Astrocyte of the spinal cord (primary cell): ENCODE data around the gene BCKDHB.
"Not testable (repeated sequence)": the region's sequence is repeated elsewhere in the genome, so short reads cannot be mapped to it uniquely, and the experiment has no call there.

ENCODE experiments used
- DNase-seq: peaks from one replicate; pipeline ENCODE4 v3.0.0; 2011; ENCODE audit warnings: low read depth, low spot score
- H3K4me3 ChIP-seq: 2 replicates; pipeline ENCODE4 v1.5.1; 2011; ENCODE audit warnings: low read depth, mild to moderate bottlenecking, low read length, moderate library complexity
- in situ Hi-C: cut with HindIII; loops from 2 replicates; pipeline ENCODE4 v1.10.0; 2017; ENCODE audit warnings: low sequenced_read_pairs
- TF ChIP-seq, protein P1 (sequence below): IDR thresholded peaks from 2 replicates; pipeline ENCODE4 v1.5.1; 2012; ENCODE audit warnings: low read depth, mild to moderate bottlenecking, low read length, inconsistent platforms

The BCKDHB gene

DNA sequence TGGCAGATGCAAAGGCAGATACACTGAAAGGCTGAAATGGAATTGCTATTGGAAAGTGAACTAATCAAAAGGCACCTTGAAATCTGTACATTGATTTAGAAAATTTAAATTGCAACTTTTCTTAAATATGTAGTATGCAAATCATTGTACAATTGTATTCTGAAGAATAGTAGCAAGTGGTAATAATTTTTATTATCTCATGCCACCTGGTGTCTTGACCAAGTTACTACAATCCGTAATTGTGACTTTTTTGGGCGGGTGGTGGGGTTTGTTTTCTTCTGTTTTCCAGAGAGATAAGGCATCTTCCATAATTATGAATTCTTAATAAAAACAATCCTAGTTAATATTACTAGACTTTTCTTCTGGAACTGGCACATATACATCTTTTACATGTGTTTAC lies 12.5 kb upstream of the BCKDHB start:
- no peak overlapping the region for H3K4me3 ChIP-seq
- DNase-seq, result peak; percentile 37
- in situ Hi-C loops, result no loop called here
- TF ChIP-seq, protein P1, sequence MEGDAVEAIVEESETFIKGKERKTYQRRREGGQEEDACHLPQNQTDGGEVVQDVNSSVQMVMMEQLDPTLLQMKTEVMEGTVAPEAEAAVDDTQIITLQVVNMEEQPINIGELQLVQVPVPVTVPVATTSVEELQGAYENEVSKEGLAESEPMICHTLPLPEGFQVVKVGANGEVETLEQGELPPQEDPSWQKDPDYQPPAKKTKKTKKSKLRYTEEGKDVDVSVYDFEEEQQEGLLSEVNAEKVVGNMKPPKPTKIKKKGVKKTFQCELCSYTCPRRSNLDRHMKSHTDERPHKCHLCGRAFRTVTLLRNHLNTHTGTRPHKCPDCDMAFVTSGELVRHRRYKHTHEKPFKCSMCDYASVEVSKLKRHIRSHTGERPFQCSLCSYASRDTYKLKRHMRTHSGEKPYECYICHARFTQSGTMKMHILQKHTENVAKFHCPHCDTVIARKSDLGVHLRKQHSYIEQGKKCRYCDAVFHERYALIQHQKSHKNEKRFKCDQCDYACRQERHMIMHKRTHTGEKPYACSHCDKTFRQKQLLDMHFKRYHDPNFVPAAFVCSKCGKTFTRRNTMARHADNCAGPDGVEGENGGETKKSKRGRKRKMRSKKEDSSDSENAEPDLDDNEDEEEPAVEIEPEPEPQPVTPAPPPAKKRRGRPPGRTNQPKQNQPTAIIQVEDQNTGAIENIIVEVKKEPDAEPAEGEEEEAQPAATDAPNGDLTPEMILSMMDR, result peak; percentile 44

DNA sequence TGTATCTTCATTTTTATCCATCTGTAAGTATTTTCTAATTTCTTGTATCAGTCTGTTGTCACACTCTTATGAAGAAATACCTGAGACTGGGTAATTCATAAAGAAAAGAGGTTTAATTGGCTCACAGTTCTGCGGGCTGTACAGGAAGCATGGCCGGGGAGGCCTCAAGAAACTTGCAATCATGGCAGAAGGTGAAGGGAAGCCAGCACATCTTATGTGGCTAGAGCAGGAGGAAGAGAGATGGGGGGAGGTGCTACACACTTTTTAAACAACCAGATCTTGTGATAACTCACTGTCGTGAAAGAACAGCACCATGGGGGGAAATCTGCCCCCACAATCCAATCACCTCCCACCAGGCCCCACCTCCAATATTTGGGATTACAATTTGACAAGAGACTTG lies 10.9 kb upstream of the BCKDHB start:
- TF ChIP-seq, protein P1, result no peak
- no peak for DNase-seq
- H3K4me3 ChIP-seq, result no peak overlapping the region
- in situ Hi-C loops, result no loop called here

DNA sequence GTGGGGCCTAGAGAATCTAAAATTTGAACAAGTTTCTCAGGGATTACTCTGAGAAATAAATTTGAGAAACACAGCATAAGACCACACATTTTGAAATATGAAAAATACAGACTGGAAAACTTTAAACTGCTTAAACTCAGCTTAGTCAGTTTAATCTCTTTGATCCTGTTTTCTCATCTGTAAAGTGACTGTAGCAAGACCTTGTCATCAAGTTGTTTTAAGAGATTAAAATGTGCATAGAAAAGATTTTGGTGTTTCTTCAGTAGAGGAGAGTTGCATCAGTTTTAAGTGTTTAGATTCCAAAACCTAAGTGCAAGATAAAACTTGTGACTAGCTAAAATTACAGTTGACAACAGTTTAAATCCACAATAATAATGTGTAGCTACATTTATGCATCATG lies 8.1 kb upstream of the BCKDHB start:
- TF ChIP-seq, protein P1, result no peak
- no peak overlapping the region for H3K4me3 ChIP-seq
- in situ Hi-C loops, result no loop called here
- DNase-seq, result no peak

DNA sequence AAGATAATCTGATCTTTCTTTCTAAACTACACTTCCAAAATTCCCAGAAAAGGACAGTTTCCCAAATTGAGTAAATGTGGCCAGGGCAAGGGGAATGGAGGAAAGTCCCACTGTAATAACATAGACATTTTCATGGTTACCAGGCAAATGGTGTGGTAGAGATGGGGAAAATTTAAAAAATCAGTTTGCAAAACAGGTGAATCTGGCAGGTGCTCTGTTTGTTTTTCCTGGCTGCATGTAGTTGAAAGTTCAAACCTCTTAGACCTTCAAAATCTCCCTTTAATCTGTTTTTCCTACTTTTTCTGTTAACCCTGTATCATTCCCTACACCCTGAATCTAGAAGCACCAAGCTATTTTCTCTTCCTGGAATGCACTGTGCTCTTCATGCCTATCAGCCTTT lies 2.0 kb upstream of the BCKDHB start:
- DNase-seq, result no peak
- in situ Hi-C loops, result no loop called here

DNA sequence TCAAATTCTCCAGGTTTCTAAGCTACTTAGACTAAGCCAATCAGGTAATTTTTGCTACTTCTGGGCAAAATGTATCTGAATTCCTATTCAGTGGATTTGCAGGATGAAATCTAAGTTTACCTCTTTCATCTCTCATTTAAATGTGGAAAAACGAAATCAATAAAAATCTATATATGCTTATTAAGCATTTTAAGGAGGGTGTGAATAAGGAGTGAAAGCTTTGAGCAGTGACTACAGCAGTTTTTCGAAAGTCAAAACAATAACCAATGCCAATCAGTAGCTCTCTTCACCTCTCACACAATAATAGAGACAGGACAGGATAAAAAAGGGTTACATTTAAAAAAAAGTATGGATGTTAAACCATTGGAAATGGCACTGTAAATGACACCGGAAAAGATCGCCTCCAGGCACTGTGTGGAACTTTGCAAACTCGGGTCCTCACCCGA lies 476 bp upstream of the BCKDHB start:
- DNase-seq, result no peak
- in situ Hi-C loops, result no loop called here
- H3K4me3 ChIP-seq, result peak overlapping the region; percentile 81
- TF ChIP-seq, protein P1, result no peak

More for the DNA sequence above, 2.0 kb upstream of the BCKDHB start:
- TF ChIP-seq, protein P1, result no peak
- H3K4me3 ChIP-seq, result no peak overlapping the region

DNA sequence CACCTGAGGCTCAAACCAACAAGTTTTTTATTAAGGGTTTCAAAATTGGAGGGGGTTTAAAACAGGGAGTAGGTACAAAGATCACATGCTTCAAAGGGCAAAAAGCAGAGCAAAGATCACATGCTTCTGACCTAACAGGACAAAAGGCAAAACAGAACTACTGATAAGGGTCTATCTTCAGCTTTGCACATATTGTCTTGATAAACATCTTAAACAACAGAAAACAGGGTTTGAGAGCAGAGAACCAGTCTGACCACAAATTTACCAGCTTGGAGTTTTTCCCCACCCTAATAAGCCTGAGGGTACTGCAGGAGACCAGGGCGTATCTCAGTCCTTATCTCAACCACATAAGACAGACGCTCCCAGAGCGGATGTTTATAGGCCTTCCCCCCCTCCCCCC lies 16.1 kb downstream of the BCKDHB start:
- DNase-seq, H3K4me3 ChIP-seq, in situ Hi-C loops: not testable (repeated sequence)

DNA sequence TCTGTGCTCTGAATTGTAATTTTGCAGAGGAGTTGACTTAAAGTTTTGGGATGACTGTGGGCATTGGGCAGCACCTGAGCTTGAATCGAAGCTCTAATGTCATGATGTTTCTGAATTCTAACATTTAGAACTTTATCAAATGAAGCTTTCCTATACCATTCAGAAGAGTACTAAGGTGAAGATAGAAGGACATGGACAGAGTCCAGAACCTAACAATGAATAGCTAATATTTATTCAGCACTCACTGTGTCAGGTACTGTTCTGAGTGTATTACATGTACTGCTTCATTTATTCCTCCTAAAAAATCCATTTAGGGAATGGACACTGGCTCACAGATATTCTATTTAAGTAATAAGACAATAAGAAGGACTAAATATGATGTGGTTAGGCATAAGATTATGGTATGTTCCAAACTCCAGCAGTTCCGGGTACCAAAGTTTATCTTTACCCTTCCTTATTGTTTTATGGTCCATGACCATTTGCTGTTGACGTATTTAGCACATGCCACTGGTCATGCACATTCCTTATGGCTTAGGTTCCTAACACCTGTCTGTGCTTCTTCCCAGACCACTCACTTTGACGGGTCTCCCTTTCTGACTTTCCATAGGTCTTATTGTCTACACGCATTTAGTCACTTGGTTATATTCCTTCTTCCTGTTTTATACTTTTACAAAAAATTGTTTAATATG lies 20.3 kb downstream of the BCKDHB start:
- TF ChIP-seq, protein P1, result no peak
- in situ Hi-C loops, result no loop called here
- no peak for DNase-seq
- no peak overlapping the region for H3K4me3 ChIP-seq
